RCC 7860 (cell line): ENCODE measurements around the gene LRRC2.
"Not testable (repeated sequence)": the region's sequence is repeated elsewhere in the genome, so short reads cannot be mapped to it uniquely, and the experiment has no call there.

ENCODE experiments used
- DNase-seq: peaks from one replicate; pipeline ENCODE4 v3.0.0-alpha.2; 2015; ENCODE audit warnings: low spot score
- FAIRE-seq: peaks from 2 replicates; lab custom pipeline; 2012; peaks lifted over from hg19 to GRCh38; lab: Jason Lieb, UNC

Gene LRRC2

GRCh38 chr3:46536758-46537157, 29.3 kb downstream of the LRRC2 start:
- DNase-seq = no peak
- no peak for FAIRE-seq

- DNase-seq = no peak
Observed at GRCh38 chr3:46535746-46536145, 30.4 kb downstream of the LRRC2 start.

GRCh38 chr3:46533091-46533490, 33.0 kb downstream of the LRRC2 start:
- DNase-seq (no peak), FAIRE-seq (no peak)

More at GRCh38 chr3:46535746-46536145, 30.4 kb downstream of the LRRC2 start:
- no peak for FAIRE-seq

- DNase-seq = no peak
- FAIRE-seq = no peak
Observed at GRCh38 chr3:46527239-46527638, 38.9 kb downstream of the LRRC2 start.

GRCh38 chr3:46524832-46525231, 41.3 kb downstream of the LRRC2 start:
- FAIRE-seq = no peak

GRCh38 chr3:46524008-46524407, 42.1 kb downstream of the LRRC2 start:
- no peak for FAIRE-seq

More at GRCh38 chr3:46524832-46525231, 41.3 kb downstream of the LRRC2 start:
- no peak for DNase-seq

GRCh38 chr3:46523556-46523955, 42.5 kb downstream of the LRRC2 start:
- FAIRE-seq (no peak), DNase-seq (no peak)

More at GRCh38 chr3:46524008-46524407, 42.1 kb downstream of the LRRC2 start:
- no peak for DNase-seq

- not testable (repeated sequence) for DNase-seq, FAIRE-seq
Observed at GRCh38 chr3:46522201-46522600, 43.9 kb downstream of the LRRC2 start.

GRCh38 chr3:46521096-46521495, 45.0 kb downstream of the LRRC2 start:
- DNase-seq = no peak
- no peak for FAIRE-seq

- DNase-seq (no peak), FAIRE-seq (no peak)
Observed at GRCh38 chr3:46520531-46520930, 45.6 kb downstream of the LRRC2 start.

GRCh38 chr3:46519952-46520351, 46.1 kb downstream of the LRRC2 start:
- DNase-seq (no peak), FAIRE-seq (peak; percentile 89)

GRCh38 chr3:46517784-46518181, 48.3 kb downstream of the LRRC2 start:
- no peak for FAIRE-seq
- DNase-seq = no peak

- DNase-seq (peak; percentile 79), FAIRE-seq (peak; percentile 86)
Observed at GRCh38 chr3:46517016-46517783, 48.9 kb downstream of the LRRC2 start.

GRCh38 chr3:46516521-46516920, 49.6 kb downstream of the LRRC2 start:
- FAIRE-seq (no peak), DNase-seq (no peak)

- FAIRE-seq (no peak), DNase-seq (no peak)
Observed at GRCh38 chr3:46512191-46512749, 53.8 kb downstream of the LRRC2 start.

GRCh38 chr3:46509661-46510187, 56.4 kb downstream of the LRRC2 start:
- no peak for DNase-seq

GRCh38 chr3:46508850-46509591, 57.1 kb downstream of the LRRC2 start:
- no peak for FAIRE-seq
- DNase-seq = no peak

More at GRCh38 chr3:46509661-46510187, 56.4 kb downstream of the LRRC2 start:
- no peak for FAIRE-seq

GRCh38 chr3:46506526-46506925, 59.6 kb downstream of the LRRC2 start:
- no peak for FAIRE-seq

GRCh38 chr3:46505953-46506352, 60.1 kb downstream of the LRRC2 start:
- no peak for DNase-seq
- no peak for FAIRE-seq

More at GRCh38 chr3:46506526-46506925, 59.6 kb downstream of the LRRC2 start:
- DNase-seq = no peak

GRCh38 chr3:46504789-46505188, 61.3 kb downstream of the LRRC2 start:
- FAIRE-seq (no peak), DNase-seq (peak; percentile 5)

GRCh38 chr3:46503200-46503874, 62.8 kb downstream of the LRRC2 start:
- FAIRE-seq = no peak
- no peak for DNase-seq
